ENCODE measurements around the gene TSPOAP1.

Gene TSPOAP1

DNA sequence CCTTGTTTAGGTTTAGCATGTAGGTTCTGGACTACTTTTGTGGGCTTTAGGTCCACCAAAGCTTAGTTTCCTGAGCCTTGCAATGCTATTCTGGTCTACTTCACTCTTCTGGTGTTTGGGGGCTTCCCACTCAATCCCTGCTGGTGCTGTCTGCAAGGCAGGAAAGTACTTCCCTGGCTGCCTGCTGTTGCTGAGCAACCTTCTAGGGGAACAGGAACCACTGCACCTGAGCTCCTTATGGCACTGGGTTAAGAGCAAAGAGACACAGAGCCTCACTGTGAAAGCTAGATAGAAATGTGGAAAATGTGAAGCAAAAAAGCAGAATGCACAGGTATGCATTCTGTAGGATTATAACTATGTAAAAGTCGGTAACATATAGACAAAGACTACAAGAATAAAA lies 64.8 kb downstream of the TSPOAP1 start:
- DNase-seq (ENCODE audit: low spot score) = no peak

DNA sequence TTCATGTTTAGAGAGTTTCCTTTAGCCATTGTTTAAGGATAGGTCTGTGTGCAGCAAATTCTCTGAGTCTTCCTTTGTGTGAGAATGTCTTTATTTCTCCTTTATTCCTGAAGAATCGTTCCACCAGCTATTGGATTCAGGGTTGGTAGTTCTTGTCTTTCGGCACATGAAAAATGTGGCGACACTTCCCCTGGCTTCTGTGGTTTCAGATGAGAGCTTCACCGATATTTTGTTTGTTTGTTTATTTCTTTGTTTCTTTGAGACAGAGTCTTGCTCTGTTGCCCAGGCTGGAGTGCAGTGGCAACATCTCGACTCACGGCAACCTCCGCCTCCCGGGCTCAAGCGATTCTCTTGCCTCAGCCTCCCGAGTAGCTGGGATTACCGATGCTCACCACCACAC lies 66.4 kb downstream of the TSPOAP1 start:
- DNase-seq (ENCODE audit: low spot score) = no peak

- DNase-seq (ENCODE audit: low spot score) = no peak
These were observed 73.8 kb downstream of the TSPOAP1 start for GRCh38 chr17:58254803-58255202.

DNA sequence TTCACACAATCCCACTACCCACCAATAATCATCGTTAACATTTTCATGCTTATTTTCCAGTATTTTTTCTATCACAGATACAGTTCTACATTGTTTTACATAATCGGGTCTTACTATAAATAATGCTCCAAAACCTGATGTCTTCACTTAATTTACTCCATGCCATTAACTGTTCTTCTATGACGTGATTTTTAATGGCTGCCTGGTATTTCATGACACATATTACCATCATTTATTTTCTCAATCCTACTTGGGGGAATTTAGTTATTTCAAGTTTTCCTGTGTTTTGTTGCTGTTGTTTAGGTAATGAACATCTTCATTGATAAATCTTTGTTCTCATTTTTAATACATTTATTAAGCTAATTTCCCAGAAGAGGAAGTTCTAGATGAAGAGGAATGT lies 75.5 kb downstream of the TSPOAP1 start:
- no peak for DNase-seq (ENCODE audit: low spot score)

- DNase-seq (ENCODE audit: low spot score) = no peak
These were observed 76.5 kb downstream of the TSPOAP1 start for GRCh38 chr17:58252141-58252540.

Small RNAs within 50 kb of the gene (small RNA-seq; reads per million reads assigned to genes)
- gene MIR4736 = 0 to 0.04 reads per million in 2 experiments

Data from SK-N-DZ (cell line).